ENCODE measurements around the gene S100A16. TPM values are rescaled to one million over a fixed set of nuclear protein-coding genes. Genes with fewer than 3 reads are reported as not detected.

S100A16 gene
- total RNA-seq, 6 donors from 2014 or later: 33.5 to 133 (median 55.7) TPM

DNA sequence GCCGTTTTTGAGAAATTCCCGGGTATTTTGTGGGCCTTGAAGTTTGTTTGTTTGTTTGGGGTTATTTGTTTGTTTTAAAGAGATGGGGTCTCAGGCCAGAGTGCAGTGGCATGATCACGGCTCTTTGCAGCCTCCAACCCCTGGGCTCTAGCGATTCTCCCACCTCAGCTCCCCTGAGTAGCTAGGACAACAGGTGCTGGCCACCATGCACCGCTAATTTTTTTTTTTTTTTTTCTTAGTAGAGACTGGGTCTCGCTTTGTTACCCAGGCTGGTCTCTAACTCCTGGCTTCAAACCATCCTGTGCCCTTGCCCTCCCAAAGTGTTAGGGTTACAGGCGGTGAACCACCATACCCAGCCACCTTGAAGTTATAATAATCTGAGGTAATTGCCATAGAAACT, 22.9 kb upstream of the S100A16 start:
- DNase-seq (no peak), ATAC-seq (ENCODE audit: low FRiP score in 2 of 2) (no peak)
- Histone ChIP-seq H3K4me1 (peaks cover 26 to 66% (median 41%) of the 10 kb centered on the region in 4 donors), H3K4me3 (peak overlapping the region in 2 of 4 donors; percentile 65 to 66), H3K27me3 (no peaks in the 10 kb centered on the region), H3K27ac (peak overlapping the region; percentile 27 to 100 (median 100)), H3K36me3 (peaks cover 40 to 50% (median 49%) of the 10 kb centered on the region in 4 donors), H3K9me3 (no peaks in the 10 kb centered on the region)
- TF ChIP-seq CTCF (IDR thresholded peaks at IDR 0.05) (no peak), EP300 (IDR thresholded peaks at IDR 0.05) (no peak), POLR2AphosphoS5 (IDR thresholded peaks at IDR 0.05) (no peak), POLR2A (IDR thresholded peaks at IDR 0.05) (no peak)
- WGBS, 2 donors: 86 to 88% methylated on average over 7 of the region's 7 CpGs

DNA sequence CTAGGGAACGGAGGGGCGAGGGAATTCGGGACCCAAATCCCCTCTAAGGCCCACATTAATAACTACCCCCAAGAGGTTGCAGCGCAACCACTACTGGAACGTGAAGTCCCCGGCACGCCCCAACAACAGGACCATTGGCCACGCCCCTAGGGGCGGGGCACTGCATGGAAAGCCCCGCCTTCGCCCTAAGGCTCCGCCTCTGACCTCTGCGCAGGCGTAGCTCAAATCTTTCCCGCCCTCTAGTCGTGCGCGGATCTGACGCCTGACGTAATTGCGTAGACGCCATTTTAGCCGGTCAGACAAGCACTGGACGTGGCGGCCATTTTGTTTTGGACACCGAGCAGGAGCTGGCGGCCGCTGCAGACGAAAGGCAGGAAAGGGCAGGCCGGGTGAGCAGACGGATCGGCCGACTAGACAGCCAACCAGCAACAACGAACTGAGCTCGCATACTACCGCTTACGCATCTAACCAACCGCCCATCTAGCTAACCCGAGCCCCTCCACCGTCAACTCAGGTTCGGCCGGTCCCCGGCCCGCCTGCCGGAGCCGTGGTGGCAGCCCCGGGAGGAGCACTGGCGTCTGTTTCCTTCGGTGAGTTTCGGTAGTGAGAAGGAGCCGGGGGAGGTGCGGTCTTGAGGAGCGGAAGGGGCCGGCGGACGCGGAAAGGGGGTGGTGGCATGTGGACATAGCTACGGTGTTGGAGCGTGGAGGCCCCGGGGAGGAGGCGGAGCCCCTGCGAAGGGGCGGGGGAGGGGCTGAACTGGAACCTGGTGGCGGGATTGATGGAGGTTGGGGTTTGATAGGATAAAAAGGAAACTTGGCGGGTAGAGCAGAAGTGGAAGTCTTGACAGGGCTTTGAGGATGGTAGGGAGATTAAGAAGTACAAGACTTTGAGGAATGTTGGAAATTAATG, 21.1 kb upstream of the S100A16 start, which contains the start of gene CHTOP:
CHTOP (plus strand) TSS at position 313 of the 912 bp plus-strand sequence. CDS start 2,523 bp downstream, outside the sequence.
- Histone ChIP-seq H3K36me3 (peaks cover 24 to 31% (median 31%) of the 10 kb centered on the region in 4 donors), H3K9me3 (no peaks in the 10 kb centered on the region), H3K4me1 (peaks cover 26 to 63% (median 47%) of the 10 kb centered on the region in 4 donors), H3K27ac (peak within 1 kb of the TSS; percentile 99 to 100 (median 100)), H3K4me3 (peak within 1 kb of the TSS; percentile 65 to 79 (median 70)), H3K27me3 (no peaks in the 10 kb centered on the region)
- TF ChIP-seq POLR2AphosphoS5 (IDR thresholded peaks at IDR 0.05) (peak; percentile 85 to 94), EP300 (IDR thresholded peaks at IDR 0.05) (peak in 1 of 4 donors; percentile 31), CTCF (IDR thresholded peaks at IDR 0.05) (peak in 3 of 6 experiments; percentile 29 to 71 (median 68)), POLR2A (IDR thresholded peaks at IDR 0.05) (peak; percentile 87 to 94 (median 88))
- DNase-seq (peak; percentile 97 to 99), ATAC-seq (ENCODE audit: low FRiP score in 2 of 2) (peak; percentile 97 to 99)
- 2% methylated on average over 48 to 56 of the region's 65 CpGs for WGBS, 2 donors

GRCh38 chr1:153633161-153633753, 20.3 kb upstream of the S100A16 start:
- ATAC-seq (ENCODE audit: low FRiP score in 2 of 2) (peak; percentile 49 to 82), DNase-seq (peak in 1 of 2 donors; percentile 60)
- Histone ChIP-seq H3K9me3 (no peaks in the 10 kb centered on the region), H3K36me3 (peaks cover 18 to 24% (median 23%) of the 10 kb centered on the region in 4 donors), H3K27me3 (no peaks in the 10 kb centered on the region), H3K4me1 (peaks cover 26 to 70% (median 47%) of the 10 kb centered on the region in 4 donors), H3K27ac (peak overlapping the region; percentile 99 to 100 (median 100)), H3K4me3 (peak overlapping the region in 3 of 4 donors; percentile 65 to 75 (median 66))
- TF ChIP-seq POLR2A (IDR thresholded peaks at IDR 0.05) (no peak), CTCF (IDR thresholded peaks at IDR 0.05) (no peak), EP300 (IDR thresholded peaks at IDR 0.05) (no peak), POLR2AphosphoS5 (IDR thresholded peaks at IDR 0.05) (no peak)
- WGBS, 2 donors: 33 to 39% methylated on average over 18 of the region's 18 CpGs

DNA sequence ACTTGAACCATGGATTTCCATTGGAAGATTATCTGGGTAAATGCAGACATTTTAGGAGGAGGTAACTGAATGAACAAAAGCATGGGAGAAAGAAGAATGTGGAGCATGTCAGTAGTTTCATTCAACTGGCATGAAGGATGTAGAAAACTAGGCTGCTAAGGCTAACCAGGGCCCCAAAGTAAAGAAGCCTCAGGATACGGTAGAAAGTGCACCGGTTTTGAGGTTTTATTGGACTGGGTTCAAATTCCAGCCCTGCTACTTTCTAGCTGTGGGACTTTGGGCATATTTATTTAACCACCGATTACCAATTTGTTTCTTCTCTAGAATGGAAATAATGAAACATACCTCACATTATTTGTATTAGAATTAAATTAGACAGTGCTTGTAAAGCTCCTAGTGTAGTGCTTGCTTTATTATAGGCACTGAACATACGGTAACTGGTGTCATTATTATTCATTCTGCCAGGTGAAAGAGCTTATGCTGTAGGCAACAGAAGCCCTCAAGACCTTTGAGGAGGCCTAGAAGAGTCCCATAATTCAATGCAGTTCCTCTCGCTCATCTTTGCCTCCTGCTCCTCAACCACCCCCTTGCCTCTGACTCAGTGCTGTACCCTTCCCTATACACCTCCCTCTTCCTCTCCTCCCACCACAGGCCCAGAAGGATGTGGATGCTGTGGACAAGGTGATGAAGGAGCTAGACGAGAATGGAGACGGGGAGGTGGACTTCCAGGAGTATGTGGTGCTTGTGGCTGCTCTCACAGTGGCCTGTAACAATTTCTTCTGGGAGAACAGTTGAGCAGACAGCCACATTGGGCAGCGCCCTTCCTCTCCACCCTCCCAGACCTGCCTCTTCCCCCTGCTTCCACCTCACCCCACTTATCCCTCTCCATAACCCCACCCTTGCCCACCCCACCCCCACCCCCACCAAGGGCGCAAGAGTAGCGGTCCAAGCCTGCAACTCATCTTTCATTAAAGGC, 18.4 kb upstream of the S100A16 start:
- H3K27me3 ChIP-seq: no peaks in the 10 kb centered on the region
- no peak overlapping the region for H3K4me3 ChIP-seq
- ATAC-seq (ENCODE audit: low FRiP score in 2 of 2): no peak
- no peak for TF ChIP-seq CTCF (IDR thresholded peaks at IDR 0.05)
- no peak for TF ChIP-seq POLR2AphosphoS5 (IDR thresholded peaks at IDR 0.05)
- no peak for TF ChIP-seq EP300 (IDR thresholded peaks at IDR 0.05)
- TF ChIP-seq POLR2A (IDR thresholded peaks at IDR 0.05): no peak
- WGBS, 2 donors: 74 to 75% methylated on average over 10 of the region's 10 CpGs
- peaks cover 32 to 81% (median 50%) of the 10 kb centered on the region in 4 donors for H3K4me1 ChIP-seq
- no peaks in the 10 kb centered on the region for H3K9me3 ChIP-seq
- peaks cover under 1 to 5% (median 4%) of the 10 kb centered on the region in 4 donors for H3K36me3 ChIP-seq
- no peak for DNase-seq
- peak overlapping the region in 3 of 4 donors; percentile 6 to 99 (median 61) for H3K27ac ChIP-seq
